ENCODE data around the gene LMNTD2.

LMNTD2 gene

DNA sequence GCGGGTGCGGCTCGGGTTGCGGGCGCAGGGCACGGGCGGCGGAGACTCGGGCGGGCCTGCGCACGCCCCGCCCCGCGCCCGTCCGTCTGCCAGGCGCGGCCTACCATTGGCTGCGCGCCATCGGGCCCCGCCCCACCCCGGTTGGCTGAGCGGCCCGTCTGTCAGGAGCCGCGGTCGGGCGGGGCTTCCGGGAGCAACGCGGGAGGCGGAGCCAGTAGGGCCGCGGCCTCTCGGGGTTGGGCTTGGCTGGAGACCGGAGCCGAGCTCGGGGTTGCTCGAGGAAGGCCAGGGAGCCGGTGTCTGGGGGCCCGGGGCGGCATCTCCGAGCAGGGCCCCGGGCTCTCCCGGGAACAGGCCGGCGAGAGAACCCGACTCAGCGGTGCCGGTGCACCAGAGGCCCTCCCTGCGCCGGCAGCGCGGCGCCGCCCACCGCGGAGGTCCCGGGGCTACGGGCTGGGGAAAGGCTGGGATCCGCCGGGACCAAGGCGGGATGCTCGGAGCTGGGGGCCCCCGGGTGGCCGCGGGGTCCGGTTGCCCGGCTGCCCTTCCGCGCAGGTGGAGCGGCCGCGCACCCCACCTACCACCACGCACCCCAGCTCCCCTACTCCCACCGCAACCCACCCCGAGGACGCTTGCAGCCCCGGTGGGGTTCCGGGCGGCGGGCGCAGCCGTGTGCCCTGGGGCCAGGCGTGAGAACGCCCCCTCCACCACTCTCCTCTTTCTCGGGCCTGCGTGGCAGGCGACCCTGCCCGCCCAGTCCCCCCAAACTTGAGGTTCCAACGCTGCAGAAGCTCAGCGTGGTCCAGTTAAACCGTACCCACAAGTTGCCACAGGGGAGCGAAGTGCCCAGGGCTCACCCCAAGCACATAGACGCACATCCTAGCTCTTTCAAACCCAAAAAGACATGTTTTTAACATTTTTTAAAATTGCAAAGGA lies 24.8 kb downstream of the LMNTD2 start, which contains the start of gene HRAS:
Gene HRAS (minus strand): TSS at position 58 of the 936 bp plus-strand sequence.
- TF ChIP-seq TAF1 (IDR thresholded peaks at IDR 0.05; ENCODE audit: borderline replicate concordance, low read depth, low read length) (0 out of 2 replicates have a peak, but pooled peaks have one; percentile 45), POLR2A (IDR thresholded peaks at IDR 0.05; ENCODE audit: low read depth, low read length) (peak; percentile 68; the same call in 1 of the 2 replicates), POLR2AphosphoS5 (IDR thresholded peaks at IDR 0.05; ENCODE audit: low read depth, low read length) (0 out of 2 replicates have a peak, but pooled peaks have one; percentile 31)
- DNase-seq (ENCODE audit: insufficient read length) (peak; percentile 100), FAIRE-seq (peak; percentile 100)

- FAIRE-seq, result no peak
- DNase-seq (ENCODE audit: insufficient read length), result no peak
- TF ChIP-seq POLR2A (IDR thresholded peaks at IDR 0.05; ENCODE audit: low read depth, low read length), result no peak
- TF ChIP-seq POLR2AphosphoS5 (IDR thresholded peaks at IDR 0.05; ENCODE audit: low read depth, low read length), result no peak
- no peak for TF ChIP-seq TAF1 (IDR thresholded peaks at IDR 0.05; ENCODE audit: borderline replicate concordance, low read depth, low read length)
These were observed 25.4 kb downstream of the LMNTD2 start for GRCh38 chr11:535210-535518.

DNA sequence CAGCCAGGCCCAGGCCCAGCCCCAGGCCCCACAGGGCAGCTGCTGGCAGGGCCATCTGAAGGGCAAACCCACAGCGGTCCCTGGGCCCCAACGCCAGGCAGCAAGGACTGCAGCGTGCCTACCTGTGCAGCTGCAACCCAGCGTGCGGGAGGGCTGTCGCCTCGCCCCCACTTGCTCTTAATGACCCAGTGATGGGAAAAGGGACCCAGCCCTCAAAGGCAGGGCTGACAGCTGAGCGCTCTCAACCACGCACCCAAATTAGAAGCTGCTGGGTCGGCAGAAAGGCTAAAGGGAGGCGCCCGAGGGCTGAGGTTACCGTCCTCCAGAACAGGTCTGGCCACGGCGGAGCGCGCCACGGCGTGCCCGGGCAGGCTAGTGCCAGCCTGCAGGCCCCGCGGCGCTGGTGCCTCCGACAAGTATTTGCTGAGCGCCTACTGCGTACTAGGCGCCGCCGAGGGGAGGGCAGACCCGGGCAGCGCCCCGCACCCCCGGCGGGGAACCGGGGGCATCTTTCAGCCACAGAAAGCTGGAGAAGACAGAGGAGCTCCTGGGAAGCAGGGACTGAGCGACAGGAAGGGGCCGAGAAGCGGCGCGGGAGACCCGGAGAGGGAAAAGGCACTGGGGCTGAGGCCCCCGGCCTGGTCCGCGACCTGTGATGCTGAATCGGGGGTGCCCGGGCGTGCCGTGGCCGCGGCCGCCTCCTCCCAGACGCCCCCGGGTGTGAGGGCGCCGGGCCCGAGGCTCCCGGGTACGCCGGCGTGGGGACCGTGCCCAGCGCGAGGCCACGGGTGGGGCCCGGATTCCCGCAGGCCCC lies 25.9 kb downstream of the LMNTD2 start:
- FAIRE-seq (peak; percentile 70), DNase-seq (ENCODE audit: insufficient read length) (no peak)
- TF ChIP-seq POLR2A (IDR thresholded peaks at IDR 0.05; ENCODE audit: low read depth, low read length) (no peak), TAF1 (IDR thresholded peaks at IDR 0.05; ENCODE audit: borderline replicate concordance, low read depth, low read length) (no peak), POLR2AphosphoS5 (IDR thresholded peaks at IDR 0.05; ENCODE audit: low read depth, low read length) (no peak)

DNA sequence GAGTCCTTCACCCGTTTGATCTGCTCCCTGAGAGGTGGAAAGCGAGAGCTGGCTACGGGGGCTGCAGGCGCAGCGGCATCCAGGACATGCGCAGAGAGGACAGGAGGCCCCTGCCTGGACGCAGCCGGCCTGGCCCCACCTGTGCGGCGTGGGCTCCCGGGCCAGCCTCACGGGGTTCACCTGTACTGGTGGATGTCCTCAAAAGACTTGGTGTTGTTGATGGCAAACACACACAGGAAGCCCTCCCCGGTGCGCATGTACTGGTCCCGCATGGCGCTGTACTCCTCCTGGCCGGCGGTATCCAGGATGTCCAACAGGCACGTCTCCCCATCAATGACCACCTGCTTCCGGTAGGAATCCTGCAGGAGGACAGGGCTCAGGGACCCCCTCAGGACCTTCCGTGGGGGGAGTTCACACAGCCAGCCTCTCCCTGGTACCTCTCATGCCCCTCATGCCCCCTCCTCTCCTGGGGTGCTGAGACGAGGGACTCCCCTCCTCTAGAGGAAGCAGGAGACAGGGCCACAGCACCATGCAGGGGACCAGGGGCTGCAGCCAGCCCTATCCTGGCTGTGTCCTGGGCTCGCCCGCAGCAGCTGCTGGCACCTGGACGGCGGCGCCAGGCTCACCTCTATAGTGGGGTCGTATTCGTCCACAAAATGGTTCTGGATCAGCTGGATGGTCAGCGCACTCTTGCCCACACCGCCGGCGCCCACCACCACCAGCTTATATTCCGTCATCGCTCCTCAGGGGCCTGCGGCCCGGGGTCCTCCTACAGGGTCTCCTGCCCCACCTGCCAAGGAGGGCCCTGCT lies 26.7 kb downstream of the LMNTD2 start:
- FAIRE-seq (peak; percentile 36), DNase-seq (ENCODE audit: insufficient read length) (no peak)
- TF ChIP-seq TAF1 (IDR thresholded peaks at IDR 0.05; ENCODE audit: borderline replicate concordance, low read depth, low read length), result no peak
- no peak for TF ChIP-seq POLR2A (IDR thresholded peaks at IDR 0.05; ENCODE audit: low read depth, low read length)
- no peak for TF ChIP-seq POLR2AphosphoS5 (IDR thresholded peaks at IDR 0.05; ENCODE audit: low read depth, low read length)

DNA sequence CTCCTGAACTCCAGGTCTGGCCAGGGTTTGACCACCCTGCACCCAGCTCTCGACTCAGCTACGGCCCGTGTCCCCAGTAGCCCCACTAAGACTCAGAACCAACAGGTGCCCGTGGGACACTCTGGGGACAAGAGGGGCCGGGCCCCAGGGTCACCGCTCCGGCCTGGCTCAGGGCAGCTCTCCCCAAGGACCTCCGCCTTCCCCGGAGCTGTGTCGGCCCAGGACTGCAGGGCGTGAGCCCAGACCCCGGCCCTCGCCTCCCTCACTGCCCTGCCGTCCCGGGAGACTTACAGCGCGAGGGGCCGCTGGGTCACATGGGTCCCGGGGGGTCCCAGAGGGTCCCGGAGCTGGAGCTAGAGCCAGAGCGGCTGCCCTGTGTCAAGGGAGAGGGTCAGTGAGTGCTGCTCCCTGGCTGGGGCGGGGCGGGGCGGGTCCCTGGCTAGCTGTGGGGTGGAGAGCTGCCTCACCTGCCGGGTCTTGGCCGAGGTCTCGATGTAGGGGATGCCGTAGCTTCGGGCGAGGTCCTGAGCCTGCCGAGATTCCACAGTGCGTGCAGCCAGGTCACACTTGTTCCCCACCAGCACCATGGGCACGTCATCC lies 27.5 kb downstream of the LMNTD2 start:
- no peak for DNase-seq (ENCODE audit: insufficient read length)
- no peak for TF ChIP-seq POLR2AphosphoS5 (IDR thresholded peaks at IDR 0.05; ENCODE audit: low read depth, low read length)
- no peak for TF ChIP-seq TAF1 (IDR thresholded peaks at IDR 0.05; ENCODE audit: borderline replicate concordance, low read depth, low read length)
- no peak for TF ChIP-seq POLR2A (IDR thresholded peaks at IDR 0.05; ENCODE audit: low read depth, low read length)

DNA sequence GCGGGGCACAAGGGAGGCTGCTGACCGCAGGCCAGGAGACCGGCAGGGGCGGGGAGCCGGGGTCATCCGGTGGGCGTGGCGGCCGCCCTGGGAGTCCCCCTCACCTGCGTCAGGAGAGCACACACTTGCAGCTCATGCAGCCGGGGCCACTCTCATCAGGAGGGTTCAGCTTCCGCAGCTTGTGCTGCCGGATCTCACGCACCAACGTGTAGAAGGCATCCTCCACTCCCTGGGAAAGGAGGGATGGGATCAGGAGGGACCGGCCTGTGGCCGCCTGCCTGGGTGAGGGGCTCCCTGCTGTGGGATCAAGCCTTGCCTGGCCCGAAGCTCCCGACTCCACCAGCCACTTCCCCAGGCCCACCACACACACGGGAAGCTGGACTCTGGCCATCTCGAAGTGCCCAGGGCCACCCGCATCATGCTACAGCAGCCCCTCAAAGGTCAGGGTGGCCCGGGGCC lies 28.0 kb downstream of the LMNTD2 start:
- DNase-seq (ENCODE audit: insufficient read length) (no peak), FAIRE-seq (no peak)

More for the DNA sequence above, 27.5 kb downstream of the LMNTD2 start:
- FAIRE-seq, result no peak

GRCh38 chr11:531919-532526 lies 28.5 kb downstream of the LMNTD2 start:
- TF ChIP-seq POLR2A (IDR thresholded peaks at IDR 0.05; ENCODE audit: low read depth, low read length) (no peak), POLR2AphosphoS5 (IDR thresholded peaks at IDR 0.05; ENCODE audit: low read depth, low read length) (no peak), TAF1 (IDR thresholded peaks at IDR 0.05; ENCODE audit: borderline replicate concordance, low read depth, low read length) (no peak)
- DNase-seq (ENCODE audit: insufficient read length) (no peak), FAIRE-seq (no peak)

More for the DNA sequence above, 28.0 kb downstream of the LMNTD2 start:
- TF ChIP-seq POLR2AphosphoS5 (IDR thresholded peaks at IDR 0.05; ENCODE audit: low read depth, low read length) (no peak), TAF1 (IDR thresholded peaks at IDR 0.05; ENCODE audit: borderline replicate concordance, low read depth, low read length) (no peak), POLR2A (IDR thresholded peaks at IDR 0.05; ENCODE audit: low read depth, low read length) (no peak)

DNA sequence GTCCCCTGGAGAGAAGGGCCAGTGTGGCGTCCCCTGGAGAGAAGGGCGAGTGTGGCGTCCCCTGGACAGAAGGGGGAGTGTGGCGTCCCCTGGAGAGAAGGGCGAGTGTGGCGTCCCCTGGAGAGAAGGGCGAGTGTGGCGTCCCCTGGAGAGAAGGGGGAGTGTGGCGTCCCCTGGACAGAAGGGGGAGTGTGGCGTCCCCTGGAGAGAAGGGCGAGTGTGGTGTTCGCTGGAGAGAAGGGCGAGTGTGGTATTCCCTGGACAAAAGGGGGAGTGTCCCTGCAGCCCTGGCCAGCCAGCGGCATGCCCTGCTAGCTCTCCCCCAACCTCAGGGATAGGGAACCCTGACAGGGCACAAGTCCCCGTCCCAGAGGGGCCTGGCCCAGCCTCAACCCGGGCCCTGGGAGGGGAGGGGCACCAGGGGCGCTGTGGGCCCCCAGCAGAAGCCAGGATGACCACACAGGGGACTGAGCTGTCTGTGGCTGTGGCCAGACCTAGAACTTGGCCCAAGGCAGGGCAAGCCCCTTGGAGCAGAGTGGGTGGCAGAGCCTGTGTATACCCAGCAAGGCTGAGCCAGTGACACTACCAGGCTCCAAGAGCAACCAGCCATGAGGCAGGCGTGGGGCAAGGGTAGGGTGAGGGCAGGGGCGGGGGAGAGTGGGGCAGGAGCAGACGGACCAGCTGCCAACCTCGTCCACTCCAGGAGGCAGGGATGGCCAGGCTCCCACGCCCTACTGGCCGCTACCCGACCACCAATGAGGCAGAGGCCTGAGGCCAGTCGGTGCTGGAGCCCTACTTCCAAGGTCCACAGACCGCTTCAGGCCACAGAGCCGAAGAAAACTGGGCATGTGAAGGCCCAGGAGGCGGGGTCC lies 29.3 kb downstream of the LMNTD2 start:
- DNase-seq (ENCODE audit: insufficient read length) (no peak), FAIRE-seq (no peak)
- TF ChIP-seq TAF1 (IDR thresholded peaks at IDR 0.05; ENCODE audit: borderline replicate concordance, low read depth, low read length) (no peak), POLR2AphosphoS5 (IDR thresholded peaks at IDR 0.05; ENCODE audit: low read depth, low read length) (no peak), POLR2A (IDR thresholded peaks at IDR 0.05; ENCODE audit: low read depth, low read length) (no peak)

DNA sequence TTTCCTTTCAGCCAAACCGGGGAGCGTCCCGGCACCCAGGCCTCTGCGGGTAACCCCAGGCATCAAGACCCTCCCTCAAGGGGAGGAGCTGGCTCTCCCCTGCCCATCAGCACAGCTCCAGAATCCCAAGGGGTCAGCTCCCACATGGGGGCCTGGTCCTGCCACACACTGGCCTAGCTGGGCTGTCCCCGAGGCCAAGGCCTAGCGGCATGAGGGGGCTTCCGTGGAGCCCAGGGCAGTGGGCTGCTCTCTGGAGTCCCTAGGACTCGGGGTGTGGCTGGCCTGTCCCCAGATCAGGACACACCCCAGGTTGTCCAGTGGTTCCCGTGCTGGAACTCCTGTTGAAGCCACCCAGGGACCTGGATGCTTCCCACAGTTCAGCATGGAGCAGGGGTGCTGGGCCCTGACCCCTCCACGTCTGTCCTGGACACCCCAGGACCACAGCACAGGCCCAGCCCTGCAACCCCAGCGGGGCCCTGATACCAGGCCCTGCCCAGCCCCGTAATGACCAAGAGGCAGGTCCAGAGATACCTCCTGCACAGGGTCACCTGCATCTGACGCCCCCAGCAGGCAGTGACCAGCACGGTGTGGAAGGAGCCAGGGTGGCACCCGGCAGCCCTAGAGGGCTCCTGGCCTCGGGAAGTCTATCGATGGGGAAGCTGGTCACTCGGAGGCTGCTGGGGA lies 30.7 kb downstream of the LMNTD2 start:
- TF ChIP-seq POLR2A (IDR thresholded peaks at IDR 0.05; ENCODE audit: low read depth, low read length) (no peak), POLR2AphosphoS5 (IDR thresholded peaks at IDR 0.05; ENCODE audit: low read depth, low read length) (no peak), TAF1 (IDR thresholded peaks at IDR 0.05; ENCODE audit: borderline replicate concordance, low read depth, low read length) (no peak)
- DNase-seq (ENCODE audit: insufficient read length), result no peak
- no peak for FAIRE-seq
